ENCODE results near the gene AHNAK2.
A peak's percentile ranks its signal among the peaks of the same experiment; 100 is the strongest.

The AHNAK2 gene

GRCh38 chr14:104936361-104937155 lies 41.6 kb downstream of the AHNAK2 start:
- DNase-seq, result peak; percentile 15

GRCh38 chr14:104935955-104936354 lies 42.2 kb downstream of the AHNAK2 start:
- no peak for DNase-seq

DNA sequence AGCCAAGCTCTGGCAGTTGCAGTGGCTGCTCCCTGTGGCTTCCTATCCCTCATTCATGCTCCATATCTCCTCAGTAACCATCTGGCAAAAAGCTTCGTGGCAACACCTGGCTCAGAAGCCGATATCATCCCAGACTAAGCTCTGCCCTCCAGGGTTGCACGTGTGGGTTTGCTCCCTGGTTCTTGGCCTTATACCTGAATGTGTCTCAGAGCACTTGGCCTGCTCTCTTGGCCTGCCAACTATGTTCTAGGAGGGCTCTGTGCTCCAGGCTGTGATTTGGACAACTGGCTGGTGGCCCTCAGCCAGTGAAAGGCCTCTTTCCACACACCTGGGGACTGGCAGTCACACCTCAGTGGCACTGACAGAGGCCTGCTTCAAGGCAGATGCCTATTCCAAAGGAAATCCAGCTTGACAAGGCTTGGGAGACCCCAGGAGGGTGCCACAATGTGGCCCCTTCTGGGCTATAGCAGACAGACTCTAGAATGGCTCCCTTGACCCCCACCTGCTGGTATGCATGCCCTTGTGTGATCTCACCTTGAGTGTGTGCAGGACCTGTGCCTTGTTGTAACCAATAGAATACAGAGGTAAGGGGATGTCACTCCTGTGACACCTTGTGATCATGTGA lies 43.0 kb downstream of the AHNAK2 start:
- no peak for DNase-seq

GRCh38 chr14:104933746-104934733 lies 44.1 kb downstream of the AHNAK2 start:
- no peak for DNase-seq

GRCh38 chr14:104932676-104933631 lies 45.2 kb downstream of the AHNAK2 start:
- peak; percentile 94 for DNase-seq

DNA sequence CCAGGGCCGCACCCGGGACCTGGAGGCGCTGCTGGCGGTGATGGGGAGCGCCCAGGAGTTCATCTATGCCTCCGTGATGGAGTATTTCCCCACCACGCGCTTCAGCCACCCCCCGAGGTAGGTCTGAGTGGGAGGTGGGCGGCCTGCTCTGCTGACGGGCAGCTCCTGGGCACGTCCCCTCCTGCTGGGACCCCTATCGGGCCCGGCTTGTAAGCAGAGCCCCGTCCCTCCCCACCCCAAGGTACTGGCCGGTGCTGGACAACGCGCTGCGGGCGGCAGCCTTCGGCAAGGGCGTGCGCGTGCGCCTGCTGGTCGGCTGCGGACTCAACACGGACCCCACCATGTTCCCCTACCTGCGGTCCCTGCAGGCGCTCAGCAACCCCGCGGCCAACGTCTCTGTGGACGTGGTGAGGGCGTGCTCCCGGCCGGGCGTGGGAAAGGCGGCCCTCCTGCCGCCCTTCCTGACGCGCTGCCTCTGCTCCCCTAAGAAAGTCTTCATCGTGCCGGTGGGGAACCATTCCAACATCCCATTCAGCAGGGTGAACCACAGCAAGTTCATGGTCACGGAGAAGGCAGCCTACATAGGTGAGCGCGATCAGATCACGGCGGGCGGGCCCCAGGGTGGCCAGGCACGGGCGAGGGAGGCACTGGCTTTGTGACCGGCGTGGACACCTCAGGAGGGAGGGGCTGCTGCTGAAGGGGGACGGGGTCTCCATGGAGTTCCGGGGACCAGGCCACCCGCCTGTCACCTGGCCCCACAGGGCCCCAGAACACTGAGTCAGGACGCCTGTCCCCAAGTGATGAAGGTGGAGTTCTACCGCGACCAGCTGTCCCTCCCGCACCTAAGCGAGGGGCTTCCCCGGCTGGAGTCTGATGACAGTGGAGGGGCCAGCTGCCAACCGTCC lies 46.2 kb downstream of the AHNAK2 start:
- DNase-seq, result no peak

DNA sequence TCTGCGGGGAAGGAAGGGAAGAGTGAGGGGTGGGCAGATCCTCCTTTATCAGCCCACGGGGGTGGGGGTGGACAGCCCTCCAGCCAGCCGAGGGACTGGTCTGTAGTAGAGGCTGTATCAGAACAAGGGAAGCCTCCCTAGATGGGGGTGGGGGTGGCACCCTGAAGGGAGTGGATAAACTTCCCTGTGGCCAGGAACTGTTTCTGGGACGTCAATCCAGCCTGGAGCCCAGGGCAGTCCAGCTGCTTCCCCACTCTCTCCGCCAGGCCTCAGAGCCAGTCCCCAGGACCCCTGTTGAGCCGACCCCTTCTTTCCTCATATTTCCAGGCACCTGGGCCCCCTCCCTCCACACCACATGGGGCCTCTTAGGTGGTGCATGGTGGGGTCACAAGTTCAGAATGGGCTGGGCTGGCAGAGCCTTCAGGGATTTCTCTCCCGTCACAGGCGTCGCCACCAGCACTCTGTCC lies 46.8 kb downstream of the AHNAK2 start:
- no peak for DNase-seq

GRCh38 chr14:104930526-104931303 lies 47.5 kb downstream of the AHNAK2 start:
- DNase-seq, result peak; percentile 47

GRCh38 chr14:104929268-104930230 lies 48.6 kb downstream of the AHNAK2 start:
- DNase-seq, result no peak

GRCh38 chr14:104928391-104929133 lies 49.6 kb downstream of the AHNAK2 start:
- no peak for DNase-seq

DNA sequence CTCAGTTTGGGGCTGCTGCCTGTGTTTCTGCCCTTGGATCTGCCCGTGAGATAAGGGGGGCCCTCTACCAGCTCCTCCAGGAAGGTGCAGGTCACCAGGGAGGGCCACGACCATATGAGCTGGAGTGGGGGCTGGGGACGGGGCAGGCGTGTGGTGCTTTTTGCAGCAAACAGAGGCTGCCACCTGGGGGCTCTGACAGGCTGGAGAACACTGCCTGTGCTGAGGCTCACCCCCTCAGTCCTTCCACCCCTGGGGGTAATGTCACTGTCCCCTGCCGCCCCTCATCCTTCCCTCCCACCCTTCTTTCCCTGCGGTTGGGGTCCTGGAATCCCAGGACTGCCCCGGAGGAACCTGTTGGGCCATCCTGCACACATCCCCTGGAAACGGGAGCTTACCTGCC lies 50.3 kb downstream of the AHNAK2 start:
- no peak for DNase-seq

GRCh38 chr14:104927432-104927816 lies 50.8 kb downstream of the AHNAK2 start:
- no peak for DNase-seq

DNA sequence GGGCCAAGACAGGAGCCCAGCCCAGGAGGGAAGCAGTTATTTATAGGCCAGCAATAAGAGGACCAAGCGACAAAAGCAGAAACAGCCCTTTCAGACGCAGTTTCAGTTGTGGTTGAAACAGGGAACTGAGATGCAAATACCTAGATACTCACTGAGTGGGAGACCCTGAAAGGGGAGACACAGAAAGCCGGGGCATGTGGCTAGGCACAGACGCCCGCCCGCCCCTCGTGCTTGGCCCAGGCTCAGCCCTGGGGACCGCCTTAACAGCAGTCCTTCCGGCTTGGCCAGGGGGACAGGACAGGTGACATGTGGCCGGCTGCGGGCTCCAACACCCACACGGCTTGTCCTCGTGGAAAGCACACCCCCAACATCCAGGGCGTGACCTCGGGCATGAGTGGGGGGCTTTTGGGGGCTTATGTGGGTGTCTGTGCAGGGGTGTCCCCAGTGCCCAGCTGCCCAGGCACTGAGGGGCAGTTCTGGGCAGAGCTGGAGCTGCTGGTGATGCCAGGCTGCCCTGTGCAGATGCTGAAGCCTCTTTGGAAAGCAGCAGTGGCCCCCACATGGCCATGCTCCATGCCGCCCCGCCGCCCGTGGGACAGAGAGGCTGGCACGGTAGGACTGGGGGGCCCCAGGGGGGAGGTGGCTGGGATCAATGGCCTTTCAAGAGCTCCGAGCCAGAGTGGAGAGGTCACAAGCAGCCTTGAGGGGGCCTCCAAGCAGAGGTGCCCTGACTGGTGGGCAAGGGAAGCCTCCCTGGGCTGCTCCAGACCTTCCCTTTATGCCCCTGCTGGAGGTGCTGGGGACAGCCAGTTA lies 51.3 kb downstream of the AHNAK2 start:
- no peak for DNase-seq

- DNase-seq, result no peak
These were observed 52.1 kb downstream of the AHNAK2 start for GRCh38 chr14:104925855-104926609.

DNA sequence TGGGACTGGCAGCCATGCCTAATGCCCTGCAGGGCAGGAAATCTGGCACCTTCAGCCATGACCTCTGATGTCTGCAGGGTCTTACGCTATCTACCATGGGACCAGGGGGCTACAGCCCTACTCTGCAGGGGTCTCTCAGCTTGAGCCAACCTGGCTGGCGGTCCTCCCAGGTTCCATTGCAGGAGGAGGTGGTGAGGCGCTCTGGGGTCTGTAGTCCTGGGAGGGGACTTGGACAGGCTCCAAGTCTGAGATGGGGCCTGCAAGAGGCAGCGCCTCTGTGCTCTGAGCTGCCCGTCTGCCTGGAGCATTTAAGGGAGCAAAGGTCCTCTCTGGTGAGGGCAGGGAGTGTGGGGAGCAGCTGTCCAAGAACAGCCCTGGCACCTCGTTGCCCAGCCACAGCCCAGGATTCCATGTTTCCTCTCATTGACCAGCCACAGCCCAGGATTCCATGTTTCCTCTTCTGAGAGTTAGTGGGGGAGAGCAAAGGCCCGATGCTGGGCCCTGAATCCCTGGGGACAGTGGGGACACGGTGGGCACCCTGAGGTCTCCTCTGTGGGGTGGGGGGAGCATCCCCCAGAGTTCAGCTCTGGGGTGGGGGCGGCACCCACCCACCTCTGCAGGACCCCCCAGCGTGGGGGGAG lies 52.8 kb downstream of the AHNAK2 start:
- no peak for DNase-seq

Measured in femur (tissue), 1 donor.